NT2/D1 (cell line): ENCODE measurements around the gene ZMIZ2.

Experiments
- DNase-seq: peaks from one replicate; pipeline ENCODE4 v3.0.0-alpha.2; 2011; ENCODE audit warnings: low read depth, low spot score
- H3K27me3 ChIP-seq: 2 replicates; pipeline ENCODE4 v1.6.0; 2011; ENCODE audit warnings: mild to moderate bottlenecking; ENCODE audit not compliant: insufficient read length, insufficient read depth
- H3K36me3 ChIP-seq: 2 replicates; pipeline ENCODE4 v1.6.1; 2011; ENCODE audit warnings: mild to moderate bottlenecking, low read length, mixed read lengths; ENCODE audit not compliant: insufficient read depth, insufficient read length
- H3K4me1 ChIP-seq: 2 replicates; pipeline ENCODE4 v1.5.1; 2011; ENCODE audit not compliant: insufficient read depth, insufficient read length
- H3K4me3 ChIP-seq: 2 replicates; pipeline ENCODE4 v1.5.1; 2011; ENCODE audit warnings: low read depth; ENCODE audit not compliant: insufficient read length
- H3K9ac ChIP-seq: 2 replicates; pipeline ENCODE4 v1.6.0; 2011; ENCODE audit warnings: low read depth; ENCODE audit not compliant: insufficient read length
- H3K9me3 ChIP-seq: 2 replicates; pipeline ENCODE4 v1.5.1; 2011; ENCODE audit warnings: mild to moderate bottlenecking, low read length; ENCODE audit not compliant: insufficient read depth
- SUZ12 ChIP-seq: IDR thresholded peaks from 2 replicates; pipeline ENCODE4 v1.6.1; 2011; ENCODE audit not compliant: insufficient read length, insufficient read depth; ENCODE audit errors: extremely low read depth
- YY1 ChIP-seq: IDR thresholded peaks from 2 replicates; pipeline ENCODE4 v1.6.1; 2011; ENCODE audit not compliant: insufficient read length, insufficient read depth
- ZNF274 ChIP-seq: IDR thresholded peaks from 2 replicates; pipeline ENCODE4 v1.6.1; 2011; ENCODE audit warnings: mild to moderate bottlenecking, low read depth, low read length

ZMIZ2 gene

GRCh38 chr7:44814919-44815318 lies 66.3 kb downstream of the ZMIZ2 start:
- no peaks in the 10 kb centered on the region for H3K9me3 ChIP-seq
- H3K4me3 ChIP-seq: no peak overlapping the region
- DNase-seq: no peak
- TF ChIP-seq SUZ12 (no peak), ZNF274 (no peak), YY1 (no peak)
- H3K36me3 ChIP-seq: no peaks in the 10 kb centered on the region
- no peaks in the 10 kb centered on the region for H3K27me3 ChIP-seq
- no peak overlapping the region for H3K9ac ChIP-seq
- no peaks in the 10 kb centered on the region for H3K4me1 ChIP-seq

GRCh38 chr7:44819292-44819691 lies 70.6 kb downstream of the ZMIZ2 start:
- Histone ChIP-seq H3K4me1 (no peaks in the 10 kb centered on the region), H3K4me3 (no peak overlapping the region), H3K9me3 (no peaks in the 10 kb centered on the region), H3K9ac (no peak overlapping the region), H3K36me3 (no peaks in the 10 kb centered on the region), H3K27me3 (no peaks in the 10 kb centered on the region)
- DNase-seq: no peak
- TF ChIP-seq SUZ12 (no peak), ZNF274 (no peak)
